HEK293 (cell line): ENCODE results near the gene CDK9.

Experiments
- CTCF ChIP-seq: fragments of 450-650 bp; formaldehyde crosslinking; IDR thresholded peaks from 2 replicates; pipeline ENCODE4 v1.5.1; 2016; ENCODE audit warnings: missing biosample characterization, missing genetic modification characterization
- ZBTB17 ChIP-seq: fragments of 450-650 bp; formaldehyde crosslinking; IDR thresholded peaks from 2 replicates; pipeline ENCODE4 v1.5.1; 2016; ENCODE audit warnings: missing biosample characterization, missing genetic modification characterization
- ZSCAN23 ChIP-seq: fragments of 450-650 bp; formaldehyde crosslinking; IDR thresholded peaks from 2 replicates; pipeline ENCODE4 v1.5.1; 2016; ENCODE audit warnings: missing biosample characterization, missing genetic modification characterization

DNA sequence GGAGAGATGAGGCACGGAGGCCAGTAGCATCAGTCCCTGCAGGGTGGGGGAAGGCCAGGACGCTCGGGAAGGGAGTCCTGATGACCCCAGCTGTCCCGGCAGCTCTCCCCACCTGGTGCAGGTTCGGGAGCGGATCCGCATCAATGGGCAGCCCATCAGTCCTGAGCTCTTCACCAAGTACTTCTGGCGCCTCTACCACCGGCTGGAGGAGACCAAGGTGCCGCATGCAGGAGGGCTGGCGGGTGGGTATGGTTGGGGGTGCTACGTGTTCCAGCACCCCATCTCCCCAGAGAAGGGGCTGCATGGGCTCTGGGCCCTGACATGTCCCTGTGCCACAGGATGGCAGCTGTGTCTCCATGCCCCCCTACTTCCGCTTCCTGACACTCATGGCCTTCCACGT is 21.0 kb downstream of the CDK9 start:
- TF ChIP-seq ZBTB17: no peak
- TF ChIP-seq CTCF: no peak
- no peak for TF ChIP-seq ZSCAN23
